Aorta (tissue), 5 donors: ENCODE measurements around the gene CELSR1. TPM values are rescaled to one million over a fixed set of nuclear protein-coding genes. Genes with fewer than 3 reads are reported as not detected.
A peak's percentile ranks its signal among the peaks of the same experiment; 100 is the strongest.

ENCODE experiments used
- ATAC-seq: fragments of 200-7000 bp; cut with Tn5 transposase; one replicate; pipeline ENCODE4 v1.9.1; 2022; ENCODE audit warnings: moderate library complexity; ENCODE audit not compliant: low FRiP score
- DNase-seq, 2 donors: peaks; one replicate each; pipeline ENCODE4 v3.0.0-alpha.2; 2020
- H3K27ac ChIP-seq, 2 donors: one replicate each; pipeline ENCODE4 v1.5.1; 2013; ENCODE audit warnings: low read length in 2 of 2, mild to moderate bottlenecking in 2 of 2, moderate library complexity in 2 of 2, control low read depth in 1 of 2, inconsistent platforms in 1 of 2, low read depth in 1 of 2
- H3K27me3 ChIP-seq, 2 donors: one replicate each; pipeline ENCODE4 v1.6.1; 2013; ENCODE audit warnings: control low read depth in 1 of 2, low read length in 1 of 2, mild to moderate bottlenecking in 1 of 2, moderate library complexity in 1 of 2; ENCODE audit not compliant: insufficient read depth in 2 of 2, control insufficient read depth in 1 of 2
- H3K36me3 ChIP-seq, 2 donors: one replicate each; pipeline ENCODE4 v1.6.1; 2013; ENCODE audit warnings: control low read depth in 1 of 2, low read length in 1 of 2, mild to moderate bottlenecking in 1 of 2; ENCODE audit not compliant: insufficient read depth in 2 of 2, control insufficient read depth in 1 of 2
- H3K4me1 ChIP-seq, 2 donors: one replicate each; pipeline ENCODE4 v1.6.1; 2013; ENCODE audit warnings: low read length in 2 of 2, control low read depth in 1 of 2, mild to moderate bottlenecking in 1 of 2, moderate library complexity in 1 of 2; ENCODE audit not compliant: insufficient read depth in 2 of 2, control insufficient read depth in 1 of 2
- H3K4me3 ChIP-seq, 2 donors: one replicate each; pipeline ENCODE4 v1.5.1; 2013; ENCODE audit warnings: low read length in 2 of 2, control low read depth in 1 of 2, mild to moderate bottlenecking in 1 of 2
- H3K9me3 ChIP-seq: one replicate; pipeline ENCODE4 v1.6.1; 2013; ENCODE audit warnings: mild to moderate bottlenecking, low read length; ENCODE audit not compliant: control insufficient read depth
- WGBS, 2 donors: extraction: QIAGEN DNeasy Blood & Tissue Kit; methylation state at CpG; one replicate each; pipeline ENCODE4 v1.1.7; 2013; 5-methylcytosine and 5-hydroxymethylcytosine counted together
- intact Hi-C, 2 donors: fragments of 100-400 bp; cut with DNase I; formaldehyde crosslinking; loops; one replicate each; pipeline versions ENCODE4 v1.14.2 to v1.15.0; 2022
- polyA plus RNA-seq, 2 donors: library from polyadenylated mRNA; stranded (reverse); fragments of 200-250 nt; gene quantifications; one replicate each; pipeline ENCODE4 v1.2.3, GENCODE V29; 2013
- total RNA-seq, 2 donors: library from RNA; stranded (reverse); fragmentation: NEBNext Ultra II Directional; extraction: Animal tissue kit (Norgen Biotek cat#: 25700); gene quantifications; one replicate each; pipeline ENCODE4 v1.2.1, GENCODE V29; 2021
- donor health status: healthy with polysubstance abuse.
- donor health status: Bipolar disorder and iron deficiency.
- donor health status: DM: no; HTN: no; CAD: no.
- donor health status: DM: no; HTN: no; CAD: no.
- donor health status: DM: yes; HTN: yes; CAD: no.

CELSR1 gene
- total and polyA plus RNA-seq, 4 donors = 0.15 to 3.0 (median 1.3) TPM

DNA sequence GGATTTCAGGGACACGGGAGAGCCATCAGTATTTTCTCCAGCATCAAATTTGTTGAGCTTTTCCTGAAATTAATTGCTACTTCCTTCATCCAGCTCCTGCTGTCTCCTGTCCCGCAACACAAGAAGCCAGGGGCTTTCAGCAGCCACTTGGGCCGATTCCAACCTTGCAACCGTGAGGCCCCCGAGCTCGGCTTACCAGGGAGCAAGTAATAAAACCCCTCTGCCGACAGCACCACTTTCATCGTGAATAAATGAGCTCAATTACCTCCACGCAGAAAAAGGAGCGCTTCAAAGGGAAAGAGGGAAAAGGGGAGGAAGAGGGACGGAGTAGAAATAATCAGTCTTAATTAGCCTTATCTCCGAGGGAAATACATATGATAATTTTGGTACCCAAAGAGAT lies 76.6 kb downstream of the CELSR1 start:
- intact Hi-C loops = no loop called here
- no peak for DNase-seq
- WGBS, 2 donors = 73% methylated on average over 12 of the region's 12 CpGs

GRCh38 chr22:46459347-46460065 lies 77.9 kb downstream of the CELSR1 start:
- no peak overlapping the region for H3K4me3 ChIP-seq
- WGBS, 2 donors = 91% methylated on average over 17 of the region's 17 CpGs
- H3K9me3 ChIP-seq = no peaks in the 10 kb centered on the region
- no peak overlapping the region for H3K27ac ChIP-seq
- peak in 1 of 2 donors; percentile 62 for DNase-seq
- intact Hi-C loops = no loop called here
- H3K4me1 ChIP-seq = no peaks in the 10 kb centered on the region
- H3K36me3 ChIP-seq = no peaks in the 10 kb centered on the region
- no peaks in the 10 kb centered on the region for H3K27me3 ChIP-seq
- ATAC-seq = no peak

More for the DNA sequence above, 76.6 kb downstream of the CELSR1 start:
- no peaks in the 10 kb centered on the region for H3K9me3 ChIP-seq
- H3K4me1 ChIP-seq = no peaks in the 10 kb centered on the region
- H3K27me3 ChIP-seq = no peaks in the 10 kb centered on the region
- no peak for ATAC-seq
- no peak overlapping the region for H3K4me3 ChIP-seq
- H3K36me3 ChIP-seq = no peaks in the 10 kb centered on the region
- H3K27ac ChIP-seq = no peak overlapping the region

GRCh38 chr22:46458525-46458924 lies 78.9 kb downstream of the CELSR1 start:
- no peak for ATAC-seq
- H3K9me3 ChIP-seq = no peaks in the 10 kb centered on the region
- no peak overlapping the region for H3K27ac ChIP-seq
- no peaks in the 10 kb centered on the region for H3K27me3 ChIP-seq
- no peaks in the 10 kb centered on the region for H3K4me1 ChIP-seq
- DNase-seq = no peak
- H3K4me3 ChIP-seq = no peak overlapping the region
- WGBS, 2 donors = 83 to 89% methylated on average over 7 of the region's 7 CpGs
- intact Hi-C loops = no loop called here
- H3K36me3 ChIP-seq = no peaks in the 10 kb centered on the region

GRCh38 chr22:46457502-46458488 lies 79.6 kb downstream of the CELSR1 start:
- H3K9me3 ChIP-seq = no peaks in the 10 kb centered on the region
- intact Hi-C loops = no loop called here
- WGBS, 2 donors = 79 to 83% methylated on average over 34 of the region's 34 CpGs
- H3K4me1 ChIP-seq = no peaks in the 10 kb centered on the region
- H3K36me3 ChIP-seq = no peaks in the 10 kb centered on the region
- H3K27me3 ChIP-seq = no peaks in the 10 kb centered on the region
- H3K27ac ChIP-seq = no peak overlapping the region
- ATAC-seq (no peak), DNase-seq (peak in 1 of 2 donors; percentile 68)
- H3K4me3 ChIP-seq = no peak overlapping the region

DNA sequence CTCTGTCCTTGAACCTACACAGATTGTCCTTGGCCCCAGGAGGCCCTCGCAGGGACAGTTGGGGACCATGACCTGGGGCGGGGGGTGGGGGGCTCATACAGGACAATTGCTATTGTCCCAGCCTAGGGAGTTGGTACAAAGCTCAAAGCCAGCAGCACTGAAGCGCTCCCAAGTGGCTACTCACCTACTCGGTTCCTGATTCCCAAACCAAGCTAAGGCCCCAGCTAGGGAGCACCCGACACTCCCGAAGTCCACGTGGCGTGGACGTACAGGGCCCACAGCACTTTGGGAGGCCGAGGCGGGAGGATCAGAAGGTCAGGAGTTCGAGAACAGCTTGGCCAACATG lies 80.6 kb downstream of the CELSR1 start:
- no peaks in the 10 kb centered on the region for H3K36me3 ChIP-seq
- H3K27me3 ChIP-seq = no peaks in the 10 kb centered on the region
- WGBS, 2 donors = 95 to 96% methylated on average over 12 of the region's 12 CpGs
- no peak for DNase-seq
- H3K27ac ChIP-seq = no peak overlapping the region
- no peak for ATAC-seq
- H3K9me3 ChIP-seq = no peaks in the 10 kb centered on the region
- no peak overlapping the region for H3K4me3 ChIP-seq
- intact Hi-C loops = no loop called here
- no peaks in the 10 kb centered on the region for H3K4me1 ChIP-seq

DNA sequence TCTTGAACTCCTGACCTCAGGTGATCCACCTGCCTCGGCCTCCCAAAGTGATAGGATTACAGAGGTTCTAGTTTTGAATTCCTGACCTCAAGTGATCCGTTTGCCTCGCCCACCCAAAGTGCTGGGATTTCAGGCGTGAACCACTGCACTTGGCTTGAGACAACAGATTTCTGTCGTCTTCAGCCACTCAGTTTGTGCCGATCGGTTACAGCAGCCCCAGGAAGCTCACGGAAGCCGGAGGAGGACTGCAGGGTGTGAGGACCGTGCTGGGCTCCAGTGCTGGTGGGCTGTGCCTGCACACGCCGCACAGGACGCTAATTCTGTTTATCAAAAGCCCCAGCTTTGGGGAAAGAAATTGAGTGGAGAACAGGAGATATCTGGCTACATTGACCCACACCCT lies 82.0 kb downstream of the CELSR1 start:
- Histone ChIP-seq H3K36me3 (no peaks in the 10 kb centered on the region), H3K27me3 (no peaks in the 10 kb centered on the region), H3K27ac (no peak overlapping the region), H3K4me1 (no peaks in the 10 kb centered on the region), H3K4me3 (no peak overlapping the region), H3K9me3 (no peaks in the 10 kb centered on the region)
- ATAC-seq = no peak
- DNase-seq = no peak
- WGBS, 2 donors = 92 to 95% methylated on average over 13 of the region's 13 CpGs
- intact Hi-C loops = no loop called here

DNA sequence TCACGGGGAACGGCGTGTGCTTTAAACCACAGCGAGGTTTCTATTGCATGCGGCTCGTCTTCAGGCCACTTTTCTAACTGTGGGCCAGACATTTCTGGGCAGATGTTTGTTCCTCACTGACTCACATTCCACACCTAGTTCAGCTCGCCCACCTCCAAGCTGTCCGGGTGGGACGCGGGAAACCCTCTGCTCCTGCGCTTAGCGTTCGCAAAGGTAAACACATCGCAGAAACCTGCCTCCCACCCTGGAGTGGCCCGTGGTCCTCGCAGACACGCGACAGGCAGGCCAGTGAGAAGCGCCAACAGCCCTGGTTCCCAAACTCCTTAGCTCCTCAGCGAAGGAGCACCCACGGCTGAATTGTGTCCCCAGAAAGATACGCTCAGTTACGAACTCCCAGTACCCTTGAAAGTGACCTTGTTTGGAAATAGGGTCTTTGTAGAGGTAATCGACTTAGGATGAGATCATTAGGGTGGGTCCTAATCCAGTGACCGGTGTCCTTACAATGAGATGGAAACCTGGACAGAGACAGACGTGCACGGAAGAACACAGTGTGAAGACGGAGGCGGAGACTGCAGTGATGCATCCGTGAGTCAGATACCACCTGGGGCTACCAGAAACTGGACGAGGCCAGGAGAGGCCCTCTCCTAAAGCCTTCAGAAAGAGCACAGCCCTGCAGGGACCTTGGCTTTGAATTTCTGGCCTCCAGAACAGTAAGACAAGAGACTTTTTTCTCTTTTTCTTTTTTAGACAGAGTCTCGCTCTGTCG lies 82.7 kb downstream of the CELSR1 start:
- Histone ChIP-seq H3K9me3 (no peaks in the 10 kb centered on the region), H3K27me3 (no peaks in the 10 kb centered on the region), H3K36me3 (no peaks in the 10 kb centered on the region), H3K27ac (no peak overlapping the region), H3K4me1 (no peaks in the 10 kb centered on the region), H3K4me3 (no peak overlapping the region)
- no peak for DNase-seq
- intact Hi-C loops = no loop called here
- WGBS, 2 donors = 95% methylated on average over 33 of the region's 33 CpGs
- no peak for ATAC-seq

GRCh38 chr22:46453829-46454503 lies 83.5 kb downstream of the CELSR1 start:
- Histone ChIP-seq H3K4me3 (no peak overlapping the region), H3K27ac (no peak overlapping the region), H3K4me1 (no peaks in the 10 kb centered on the region), H3K27me3 (no peaks in the 10 kb centered on the region), H3K36me3 (no peaks in the 10 kb centered on the region), H3K9me3 (no peaks in the 10 kb centered on the region)
- intact Hi-C loops = no loop called here
- 92 to 93% methylated on average over 24 of the region's 24 CpGs for WGBS, 2 donors
- ATAC-seq (no peak), DNase-seq (no peak)
